ENCODE measurements around the gene SIL1.

- TF ChIP-seq CTCF (IDR thresholded peaks at IDR 0.05; ENCODE audit: low read depth, low read length, poor library complexity, severe bottlenecking) (no peak), EZH2phosphoT487 (IDR thresholded peaks at IDR 0.05; ENCODE audit: borderline replicate concordance, low read length) (no peak)
These were observed 1.7 kb downstream of the SIL1 start for GRCh38 chr5:139196296-139196956.
